ENCODE data around the gene JPT2.

JPT2 gene

DNA sequence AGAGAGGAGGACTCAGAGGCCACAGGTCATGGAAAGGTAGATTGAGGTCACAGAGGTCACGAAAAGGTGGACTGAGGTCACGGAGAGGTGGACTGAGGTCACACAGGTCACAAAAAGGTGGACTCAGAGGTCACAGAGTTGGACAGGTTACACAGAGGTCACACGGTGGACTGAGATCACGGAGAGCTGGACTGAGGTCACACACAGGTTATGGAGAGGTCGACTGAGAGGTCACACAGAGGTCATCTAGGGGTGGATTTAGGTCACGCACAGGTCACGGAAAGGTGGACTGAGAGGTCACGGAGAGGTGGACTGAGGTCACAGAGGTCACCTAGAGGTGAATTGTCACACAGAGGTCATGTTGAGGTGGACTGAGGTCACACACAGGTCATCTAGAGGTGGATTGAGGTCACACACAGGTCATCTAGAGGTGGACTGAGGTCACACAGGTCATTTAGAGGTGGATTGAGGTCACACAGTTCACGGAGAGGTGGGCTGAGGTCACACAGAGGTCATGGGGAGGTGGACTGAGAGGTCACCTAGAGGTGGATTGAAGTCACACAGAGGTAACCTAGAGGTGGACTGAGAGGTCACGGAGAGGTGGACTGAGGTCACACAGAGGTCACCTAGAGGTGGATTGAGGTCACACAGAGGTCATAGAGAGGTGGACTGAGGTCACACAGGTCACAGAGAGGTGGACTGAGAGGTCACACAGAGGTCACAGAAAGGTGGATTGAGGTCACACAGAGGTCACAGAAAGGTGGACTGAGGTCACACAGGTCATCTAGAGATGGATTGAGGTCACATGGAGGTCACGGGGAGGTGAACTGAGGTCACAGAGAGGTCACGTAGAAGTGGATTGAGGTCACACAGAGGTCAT lies 26.7 kb upstream of the JPT2 start:
- no peak for DNase-seq (ENCODE audit: extremely low read depth in 1 of 2, low read depth in 1 of 2)

DNA sequence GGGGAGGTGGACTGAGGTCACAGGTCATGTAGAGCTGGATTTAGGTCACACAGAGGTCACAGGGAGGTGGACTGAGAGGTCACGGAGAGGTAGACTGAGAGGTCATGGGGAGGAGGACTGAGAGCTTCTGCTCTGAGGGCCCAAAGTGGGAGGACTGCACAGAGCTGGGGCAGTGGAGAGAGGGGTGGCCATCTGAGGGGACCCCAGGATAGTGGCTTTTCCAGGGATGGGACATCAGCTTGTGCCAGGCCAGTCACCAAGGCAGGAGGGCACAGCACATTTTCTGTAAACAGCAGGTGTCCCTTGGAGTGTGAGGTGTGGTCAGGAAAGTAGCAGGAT lies 26.1 kb upstream of the JPT2 start:
- DNase-seq (ENCODE audit: extremely low read depth in 1 of 2, low read depth in 1 of 2): no peak

- no peak for DNase-seq (ENCODE audit: extremely low read depth in 1 of 2, low read depth in 1 of 2)
Observed at GRCh38 chr16:1653023-1653422, 25.1 kb upstream of the JPT2 start.

- no peak for DNase-seq (ENCODE audit: extremely low read depth in 1 of 2, low read depth in 1 of 2)
Observed at GRCh38 chr16:1654505-1655268, 23.4 kb upstream of the JPT2 start.

GRCh38 chr16:1655269-1655807 lies 22.7 kb upstream of the JPT2 start:
- DNase-seq (ENCODE audit: extremely low read depth in 1 of 2, low read depth in 1 of 2): no peak

- no peak for DNase-seq (ENCODE audit: extremely low read depth in 1 of 2, low read depth in 1 of 2)
Observed at GRCh38 chr16:1655909-1656807, 21.9 kb upstream of the JPT2 start.

- DNase-seq (ENCODE audit: extremely low read depth in 1 of 2, low read depth in 1 of 2): no peak
Observed at GRCh38 chr16:1656808-1657617, 21.1 kb upstream of the JPT2 start.

- DNase-seq (ENCODE audit: extremely low read depth in 1 of 2, low read depth in 1 of 2): no peak
Observed at GRCh38 chr16:1657841-1658240, 20.2 kb upstream of the JPT2 start.

DNA sequence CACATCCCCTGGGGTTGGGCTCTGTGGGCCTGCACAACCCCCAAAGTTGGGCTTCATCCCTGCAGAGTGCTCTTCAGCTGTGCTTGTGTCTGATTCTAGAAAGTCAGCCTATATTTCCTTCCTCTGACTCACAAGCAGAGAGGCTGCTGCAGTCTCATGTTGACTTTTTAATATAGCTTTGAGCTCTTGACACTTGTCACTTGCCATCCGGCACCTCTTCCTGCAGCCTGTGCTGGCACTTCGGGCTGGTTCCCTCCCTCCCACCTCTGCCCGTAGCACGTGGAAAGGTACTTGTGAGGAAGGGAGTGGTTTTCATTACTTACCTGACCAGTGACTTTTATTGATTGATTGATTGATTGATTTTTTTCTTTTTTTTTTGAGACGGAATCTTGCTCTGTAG lies 19.0 kb upstream of the JPT2 start:
- no peak for DNase-seq (ENCODE audit: extremely low read depth in 1 of 2, low read depth in 1 of 2)

DNA sequence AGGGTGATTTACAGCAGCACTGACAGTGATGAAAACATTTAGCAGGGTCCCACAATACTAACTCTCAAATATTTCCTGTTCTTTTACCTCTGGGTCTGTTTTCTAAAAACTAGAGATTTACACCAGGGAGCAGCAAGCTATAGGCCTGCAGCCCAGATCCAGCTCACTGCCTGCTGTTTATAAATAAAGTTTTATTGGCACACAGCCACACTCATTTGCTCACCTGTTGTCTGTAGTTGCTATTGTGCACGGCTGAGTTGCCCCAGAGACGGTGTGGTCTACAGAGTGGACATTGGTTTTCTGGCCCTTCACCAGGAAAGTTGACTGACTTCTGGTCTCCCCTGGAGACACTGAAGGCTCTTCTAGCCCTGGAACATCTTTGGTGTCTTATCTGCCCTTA lies 16.3 kb upstream of the JPT2 start:
- DNase-seq (ENCODE audit: extremely low read depth in 1 of 2, low read depth in 1 of 2): no peak

- DNase-seq (ENCODE audit: extremely low read depth in 1 of 2, low read depth in 1 of 2): no peak
Observed at GRCh38 chr16:1662543-1662942, 15.5 kb upstream of the JPT2 start.

DNA sequence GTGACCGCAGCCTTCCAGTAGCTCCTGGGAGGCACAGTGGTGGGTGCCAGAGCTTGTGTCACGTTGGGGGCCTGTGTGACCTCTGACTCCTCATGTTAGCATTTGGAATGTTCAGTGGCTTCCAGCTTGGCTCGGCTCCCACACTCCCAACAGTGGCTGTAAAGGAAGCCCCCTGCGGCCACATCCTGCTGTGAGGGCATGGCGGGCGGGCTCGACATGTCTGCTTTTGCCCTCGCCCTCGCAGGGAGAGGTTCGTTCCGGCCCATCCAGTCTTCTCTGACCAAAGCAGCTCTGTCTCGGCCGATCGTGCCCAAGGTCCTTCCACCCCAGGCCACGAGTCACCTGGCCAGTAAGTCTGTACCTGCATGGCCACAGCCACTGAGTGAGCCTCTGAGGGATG lies 12.2 kb upstream of the JPT2 start:
- no peak for DNase-seq (ENCODE audit: extremely low read depth in 1 of 2, low read depth in 1 of 2)

GRCh38 chr16:1666316-1666715 lies 11.8 kb upstream of the JPT2 start:
- no peak for DNase-seq (ENCODE audit: extremely low read depth in 1 of 2, low read depth in 1 of 2)

DNA sequence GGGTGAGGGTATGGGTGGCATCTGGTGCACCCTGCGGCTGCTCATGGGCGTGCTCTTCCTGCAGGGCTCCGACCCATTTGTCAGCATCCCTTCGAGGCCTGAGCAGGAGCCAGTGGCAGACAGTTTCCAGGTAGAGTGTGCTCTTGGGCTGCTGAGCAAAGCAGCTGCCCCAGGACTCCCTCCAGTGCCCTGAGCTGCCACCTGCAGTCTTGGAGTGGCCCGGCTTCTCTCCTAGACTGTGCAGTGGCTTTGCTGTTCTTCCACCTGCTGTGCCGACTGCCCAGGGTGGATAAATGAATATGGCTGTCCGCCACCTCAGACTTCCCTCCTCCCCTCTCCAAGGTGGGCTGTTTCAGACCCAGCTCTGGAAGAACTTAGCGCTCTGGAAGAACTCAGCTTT lies 10.8 kb upstream of the JPT2 start:
- no peak for DNase-seq (ENCODE audit: extremely low read depth in 1 of 2, low read depth in 1 of 2)

- DNase-seq (ENCODE audit: extremely low read depth in 1 of 2, low read depth in 1 of 2): no peak
Observed at GRCh38 chr16:1667916-1668315, 10.2 kb upstream of the JPT2 start.

GRCh38 chr16:1668612-1669319 lies 9.3 kb upstream of the JPT2 start:
- DNase-seq (ENCODE audit: extremely low read depth in 1 of 2, low read depth in 1 of 2): no peak

GRCh38 chr16:1669698-1670097 lies 8.4 kb upstream of the JPT2 start:
- DNase-seq (ENCODE audit: extremely low read depth in 1 of 2, low read depth in 1 of 2): no peak

DNA sequence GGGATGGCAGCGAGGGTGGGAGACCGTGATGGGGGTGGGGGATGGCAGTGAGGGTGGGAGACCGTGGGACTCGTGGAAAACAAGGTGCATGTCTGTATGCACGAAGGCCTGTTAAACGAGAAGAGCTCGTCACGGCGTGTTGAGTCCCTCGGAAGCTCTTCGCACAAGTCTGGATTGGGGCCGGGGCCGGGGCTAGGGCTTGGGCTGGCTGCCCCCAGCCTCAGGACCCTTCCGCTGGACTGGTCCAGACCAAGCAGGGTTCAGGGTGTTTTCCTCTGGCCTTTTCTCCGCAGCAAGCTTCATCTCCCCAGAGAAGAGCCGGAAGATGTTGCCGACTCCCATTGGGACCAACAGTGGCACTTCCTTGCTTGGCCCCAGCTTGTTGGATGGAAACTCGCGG lies 7.7 kb upstream of the JPT2 start:
- DNase-seq (ENCODE audit: extremely low read depth in 1 of 2, low read depth in 1 of 2): no peak

GRCh38 chr16:1670866-1671265 lies 7.2 kb upstream of the JPT2 start:
- DNase-seq (ENCODE audit: extremely low read depth in 1 of 2, low read depth in 1 of 2): no peak

All from stimulated activated CD8-positive, alpha-beta memory T cell treated with anti-CD3 and anti-CD28 coated beads, Interleukin-7, amount 100 ng/mL, for 48 hours (primary cell).